ENCODE data around the gene KCNIP2. TPM values are rescaled to one million over a fixed set of nuclear protein-coding genes. Genes with fewer than 3 reads are reported as not detected.
A peak's percentile ranks its signal among the peaks of the same experiment; 100 is the strongest.

Gene KCNIP2
- total RNA-seq = 2.4 TPM
- polyA plus RNA-seq = 1.5 TPM

DNA sequence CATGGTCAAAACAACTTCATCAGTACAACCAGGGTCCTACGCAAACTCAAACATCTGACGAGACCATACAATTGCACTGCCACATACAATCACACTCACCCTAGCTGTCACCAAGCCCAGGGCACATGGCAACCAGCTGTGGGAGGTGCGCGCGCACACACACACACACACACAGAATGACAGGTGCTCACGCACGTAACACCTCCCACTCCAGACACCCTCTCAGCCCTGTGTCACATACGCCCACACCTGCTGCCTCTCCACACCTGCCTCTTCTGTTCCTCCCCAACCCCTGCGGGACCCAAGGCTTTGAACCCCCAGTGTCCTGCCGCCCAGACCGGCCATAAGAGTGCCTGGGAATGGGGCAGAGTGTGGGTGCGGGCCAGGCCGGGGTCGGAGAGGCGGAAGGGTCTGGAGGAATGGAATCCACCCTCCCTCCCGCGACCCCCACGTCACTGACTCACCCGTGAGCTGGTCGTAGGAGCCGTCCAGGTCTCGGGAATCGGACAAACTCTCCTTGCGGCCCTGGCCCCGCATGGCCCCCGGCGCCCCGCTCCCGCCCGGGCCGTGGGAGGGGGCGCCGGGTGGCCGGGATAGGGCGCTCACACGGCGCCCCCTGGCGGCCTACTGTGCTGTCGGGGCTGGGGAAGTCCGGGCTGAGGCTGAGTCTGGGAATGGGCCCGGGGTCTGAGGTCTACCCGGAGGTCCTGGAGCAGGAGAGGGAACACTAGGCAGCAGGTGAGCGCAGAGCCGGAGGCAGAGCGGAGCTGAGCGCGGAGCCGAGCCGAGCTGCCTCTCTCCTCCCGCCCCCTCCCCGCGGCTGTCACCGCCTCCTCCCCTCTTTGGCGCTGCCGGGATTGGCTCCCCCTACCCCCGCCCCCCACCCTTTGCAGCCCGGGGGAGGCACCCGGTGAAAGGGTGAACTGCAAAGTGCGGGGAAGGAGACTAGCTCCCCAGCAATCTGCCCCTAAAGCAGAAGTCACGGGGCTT, at the start of gene KCNIP2:
Gene KCNIP2 (minus strand): TSS at position 769 of the 990 bp plus-strand sequence. CDS start 232 bp downstream, at position 537.
- Histone ChIP-seq H3K4me3 (ENCODE audit: low read depth, low read length) (peak within 1 kb of the TSS; percentile 1), H3K36me3 (ENCODE audit: insufficient read depth) (no peaks in the 10 kb centered on the region), H3K27ac (ENCODE audit: low read depth) (no peak within 1 kb of the TSS), H3K4me1 (ENCODE audit: insufficient read depth) (no peaks in the 10 kb centered on the region)
- 24% methylated on average over 58 of the region's 60 CpGs for WGBS
- no peak for DNase-seq (ENCODE audit: extremely low spot score)

DNA sequence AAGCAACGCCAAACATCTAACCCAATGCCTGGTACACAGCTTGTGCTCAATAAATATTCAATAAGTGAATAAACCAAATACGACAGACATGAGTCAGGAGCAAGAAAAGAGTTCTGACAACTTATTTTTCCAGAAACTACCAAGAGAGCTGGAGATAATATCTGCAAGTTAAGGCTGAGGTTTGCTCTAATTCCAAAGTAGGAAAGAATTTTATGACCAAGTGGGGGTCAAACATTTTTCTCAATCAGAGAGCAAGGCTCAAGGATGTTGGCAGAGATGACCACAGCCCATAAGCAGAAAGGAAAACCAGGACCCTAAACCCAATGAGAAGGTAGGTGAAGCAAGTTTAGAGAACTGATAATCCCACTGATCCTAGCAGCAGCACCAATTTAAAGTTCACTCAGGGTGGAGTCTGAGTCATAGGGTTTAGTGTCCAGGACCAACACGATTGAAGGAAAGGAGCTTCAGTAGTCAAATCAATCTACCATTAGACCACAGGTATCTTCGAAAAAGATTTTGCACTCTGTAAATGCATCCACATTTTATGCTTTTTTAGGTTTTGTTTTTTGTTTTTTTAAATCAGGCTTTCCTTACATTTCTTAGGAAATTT, 49.3 kb upstream of the KCNIP2 start:
- WGBS = 75% methylated on average over 4 of the region's 4 CpGs
- Histone ChIP-seq H3K4me1 (ENCODE audit: insufficient read depth) (no peaks in the 10 kb centered on the region), H3K27ac (ENCODE audit: low read depth) (no peak overlapping the region), H3K36me3 (ENCODE audit: insufficient read depth) (no peaks in the 10 kb centered on the region), H3K4me3 (ENCODE audit: low read depth, low read length) (no peak overlapping the region)
- no peak for DNase-seq (ENCODE audit: extremely low spot score)

DNA sequence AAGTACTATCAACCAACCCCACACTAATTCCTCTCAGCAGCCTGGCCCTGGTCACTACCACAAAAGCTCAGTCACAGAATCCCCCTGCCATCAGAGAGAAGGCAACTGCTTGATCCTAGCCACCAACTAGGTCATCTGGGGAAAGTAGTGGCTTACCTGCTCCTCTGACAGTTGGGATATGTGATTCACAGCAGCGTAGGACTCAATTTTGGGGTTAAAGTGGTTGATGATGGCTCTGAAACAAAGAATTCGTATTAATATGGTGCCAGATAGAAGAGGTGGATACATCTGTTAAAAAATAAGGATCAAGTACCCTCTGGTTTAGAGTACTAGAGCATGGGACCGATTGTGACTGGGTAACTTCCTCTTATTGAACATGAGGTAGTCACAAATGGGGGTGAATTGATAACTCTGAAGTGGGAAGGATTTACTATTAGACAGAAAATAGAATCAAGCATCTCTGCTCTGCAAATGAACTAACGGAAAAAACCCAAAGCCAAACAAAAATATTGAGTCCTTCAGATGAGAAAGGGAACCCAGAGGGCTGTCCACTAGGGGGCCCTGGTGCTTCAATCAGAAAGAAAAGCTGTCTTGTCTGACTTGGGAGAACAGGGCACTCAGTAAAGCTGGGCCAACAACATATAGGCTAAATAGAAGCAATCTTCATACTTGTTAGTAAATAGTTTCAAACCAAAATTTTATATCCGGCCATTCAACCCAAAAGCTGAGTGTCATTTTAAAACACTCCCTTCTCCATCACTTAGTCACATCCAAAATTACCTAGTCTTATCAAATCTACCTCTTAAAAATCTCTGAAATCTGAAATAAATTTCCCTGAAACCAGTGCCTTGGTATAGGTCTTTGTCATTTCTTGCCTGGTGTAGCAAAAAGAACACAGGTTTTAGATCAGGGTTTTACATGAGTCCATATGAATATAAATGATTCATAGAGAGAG, 45.9 kb upstream of the KCNIP2 start:
- no peaks in the 10 kb centered on the region for H3K4me1 ChIP-seq (ENCODE audit: insufficient read depth)
- no peak overlapping the region for H3K4me3 ChIP-seq (ENCODE audit: low read depth, low read length)
- no peak for DNase-seq (ENCODE audit: extremely low spot score)
- WGBS = 71% methylated on average over 5 of the region's 5 CpGs
- no peaks in the 10 kb centered on the region for H3K36me3 ChIP-seq (ENCODE audit: insufficient read depth)
- H3K27ac ChIP-seq (ENCODE audit: low read depth) = no peak overlapping the region

DNA sequence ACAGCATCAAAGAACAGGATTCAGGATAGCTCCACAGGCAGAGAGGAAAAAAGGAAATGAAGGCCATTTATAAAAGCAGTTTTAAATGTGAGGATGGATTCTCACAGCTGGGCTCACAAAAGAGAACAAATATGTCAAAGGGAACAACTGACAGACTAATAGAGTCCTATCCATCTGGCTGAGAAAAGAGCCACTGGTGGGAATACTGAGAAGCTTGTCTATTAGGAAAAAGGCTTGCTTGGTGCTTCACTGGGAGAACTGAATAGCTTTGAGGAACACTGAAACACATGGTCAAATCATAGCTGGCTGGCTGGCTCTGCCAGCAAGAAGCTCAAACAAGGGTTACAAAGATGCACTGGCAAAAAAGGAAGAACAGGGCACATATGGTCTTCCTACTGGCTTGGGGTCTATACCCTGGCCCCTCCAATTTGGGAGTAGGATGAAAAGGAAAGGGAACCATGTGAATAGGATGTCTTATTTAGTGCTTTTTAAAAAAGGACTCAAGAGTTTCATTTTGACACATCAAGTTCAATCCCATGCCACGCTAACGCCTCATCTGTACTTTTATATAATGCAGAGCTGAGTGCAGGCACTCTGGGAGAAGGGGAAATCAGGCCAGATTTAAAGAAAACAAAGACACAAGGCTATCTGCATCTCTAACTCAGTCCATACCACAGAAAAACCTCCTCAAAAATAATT, 44.8 kb upstream of the KCNIP2 start:
- DNase-seq (ENCODE audit: extremely low spot score) = no peak
- Histone ChIP-seq H3K4me3 (ENCODE audit: low read depth, low read length) (no peak overlapping the region), H3K27ac (ENCODE audit: low read depth) (no peak overlapping the region), H3K36me3 (ENCODE audit: insufficient read depth) (no peaks in the 10 kb centered on the region), H3K4me1 (ENCODE audit: insufficient read depth) (no peaks in the 10 kb centered on the region)
- 90% methylated on average over 2 of the region's 2 CpGs for WGBS

DNA sequence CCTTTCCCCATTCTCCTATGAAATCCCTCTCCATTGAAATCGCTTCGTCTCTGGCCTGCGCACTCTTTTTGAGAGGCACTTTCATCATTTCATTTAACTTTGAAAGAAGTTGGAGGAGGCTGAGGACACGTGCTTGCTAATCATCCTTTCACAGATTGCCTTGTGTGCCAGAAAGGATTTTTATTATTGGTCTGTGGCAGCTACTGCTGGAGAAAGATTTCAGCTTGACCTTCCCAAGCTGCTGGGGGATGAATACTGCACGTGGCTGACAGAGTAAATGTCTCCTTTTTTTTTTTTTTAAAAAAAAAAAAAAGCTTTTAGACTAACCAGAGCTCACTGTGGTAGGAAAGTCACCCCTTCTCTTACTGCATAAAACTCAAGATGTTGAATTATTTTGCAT, 44.2 kb upstream of the KCNIP2 start:
- Histone ChIP-seq H3K4me1 (ENCODE audit: insufficient read depth) (no peaks in the 10 kb centered on the region), H3K27ac (ENCODE audit: low read depth) (no peak overlapping the region), H3K36me3 (ENCODE audit: insufficient read depth) (no peaks in the 10 kb centered on the region), H3K4me3 (ENCODE audit: low read depth, low read length) (no peak overlapping the region)
- WGBS = 80% methylated on average over 5 of the region's 5 CpGs
- DNase-seq (ENCODE audit: extremely low spot score) = no peak

DNA sequence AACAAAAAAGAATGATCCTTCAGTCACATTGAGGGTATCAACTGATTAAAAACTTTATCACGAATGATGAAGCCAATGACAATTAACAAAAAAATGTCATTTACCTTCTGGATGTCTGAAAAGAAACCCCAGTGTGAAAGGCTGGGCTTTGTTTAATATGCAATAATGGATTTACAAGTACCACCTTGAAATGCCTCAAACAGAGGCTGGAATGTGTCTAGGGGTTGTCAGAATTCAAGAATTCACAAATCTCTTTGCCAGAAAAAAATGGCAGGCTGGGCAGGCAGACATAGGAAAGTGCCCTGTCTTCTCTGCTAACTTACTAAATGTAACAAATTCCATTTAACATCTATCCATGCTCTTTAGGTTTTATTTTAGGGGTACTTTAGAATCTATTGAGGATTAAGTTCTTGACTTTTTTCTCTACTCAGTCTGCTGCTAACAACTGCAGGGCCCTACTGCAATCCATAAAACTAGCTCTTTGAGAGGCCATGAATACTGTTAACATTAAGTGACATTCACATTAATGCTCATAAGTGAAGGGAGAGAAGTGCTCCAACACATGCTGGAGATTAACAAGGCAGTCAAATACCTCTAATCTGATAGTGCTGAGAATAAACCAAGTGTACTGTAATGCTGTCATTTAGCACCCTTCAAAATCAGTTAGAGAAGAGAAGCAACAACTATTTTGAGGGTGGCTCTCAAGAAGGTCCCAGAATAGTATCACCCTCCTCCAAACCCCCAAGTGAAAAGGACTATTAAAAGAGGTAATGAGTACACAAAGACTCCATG, 43.1 kb upstream of the KCNIP2 start:
- no peak overlapping the region for H3K4me3 ChIP-seq (ENCODE audit: low read depth, low read length)
- no peak for DNase-seq (ENCODE audit: extremely low spot score)
- no peaks in the 10 kb centered on the region for H3K4me1 ChIP-seq (ENCODE audit: insufficient read depth)
- H3K36me3 ChIP-seq (ENCODE audit: insufficient read depth) = no peaks in the 10 kb centered on the region
- WGBS = 93% methylated on average over 1 of the region's 1 CpG
- H3K27ac ChIP-seq (ENCODE audit: low read depth) = no peak overlapping the region

DNA sequence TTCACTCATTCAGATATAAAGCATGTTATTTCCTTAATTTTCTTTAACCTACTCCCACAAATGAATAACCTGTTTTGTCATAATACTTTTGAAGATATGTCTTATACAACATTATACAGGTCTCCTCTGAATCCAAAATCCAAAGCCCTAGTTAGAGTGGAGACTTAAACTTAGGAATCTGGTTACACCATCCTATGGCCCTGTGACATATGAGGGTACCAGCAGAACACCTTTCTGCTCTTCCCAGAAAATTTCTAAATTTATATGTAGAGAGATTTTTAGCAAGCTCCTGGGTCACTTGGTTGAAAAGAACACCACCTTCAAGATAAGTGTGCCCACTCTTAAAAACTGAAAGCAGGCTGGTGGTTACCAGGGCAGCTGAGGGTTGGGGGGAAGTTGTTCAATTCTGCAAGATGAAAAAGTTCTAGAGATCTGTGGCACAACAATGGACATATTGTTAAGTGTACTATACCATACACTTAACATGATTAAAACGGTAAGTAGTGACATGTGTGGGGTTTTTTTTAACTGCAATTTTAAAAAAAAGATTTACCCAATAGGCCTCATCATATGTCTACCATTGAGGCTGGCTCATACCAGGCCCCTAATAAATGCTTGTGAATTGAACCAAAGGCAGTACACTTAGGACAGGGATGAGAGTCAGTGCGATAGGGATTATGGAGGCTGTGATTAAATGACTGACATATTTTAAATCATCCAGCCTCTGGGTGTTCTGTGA, 37.6 kb upstream of the KCNIP2 start:
- WGBS = 92% methylated on average over 2 of the region's 2 CpGs

DNA sequence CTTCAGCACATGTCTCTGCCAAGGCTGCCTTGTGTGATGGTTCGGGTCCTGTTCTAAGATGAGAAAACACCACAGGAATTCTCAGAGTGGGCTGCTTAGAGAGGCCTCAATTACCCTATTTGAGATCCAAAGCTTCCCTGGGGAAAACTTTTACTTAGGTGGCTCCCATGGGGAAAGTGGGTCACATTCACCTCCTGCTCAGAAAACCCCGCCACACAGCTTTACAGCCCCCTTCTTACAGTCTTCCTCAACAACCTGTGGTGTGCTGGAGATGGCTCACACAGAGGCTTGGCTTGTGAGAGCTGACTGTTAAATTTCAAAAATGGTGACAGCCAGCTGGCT, 36.6 kb upstream of the KCNIP2 start:
- Histone ChIP-seq H3K4me3 (ENCODE audit: low read depth, low read length) (no peak overlapping the region), H3K36me3 (ENCODE audit: insufficient read depth) (no peaks in the 10 kb centered on the region), H3K4me1 (ENCODE audit: insufficient read depth) (peaks cover 6% of the 10 kb centered on the region), H3K27ac (ENCODE audit: low read depth) (no peak overlapping the region)
- DNase-seq (ENCODE audit: extremely low spot score) = no peak
- 87% methylated on average over 2 of the region's 2 CpGs for WGBS

More for the DNA sequence above, 37.6 kb upstream of the KCNIP2 start:
- DNase-seq (ENCODE audit: extremely low spot score) = no peak
- no peak overlapping the region for H3K4me3 ChIP-seq (ENCODE audit: low read depth, low read length)
- no peak overlapping the region for H3K27ac ChIP-seq (ENCODE audit: low read depth)
- H3K4me1 ChIP-seq (ENCODE audit: insufficient read depth) = peaks cover 6% of the 10 kb centered on the region
- H3K36me3 ChIP-seq (ENCODE audit: insufficient read depth) = no peaks in the 10 kb centered on the region

DNA sequence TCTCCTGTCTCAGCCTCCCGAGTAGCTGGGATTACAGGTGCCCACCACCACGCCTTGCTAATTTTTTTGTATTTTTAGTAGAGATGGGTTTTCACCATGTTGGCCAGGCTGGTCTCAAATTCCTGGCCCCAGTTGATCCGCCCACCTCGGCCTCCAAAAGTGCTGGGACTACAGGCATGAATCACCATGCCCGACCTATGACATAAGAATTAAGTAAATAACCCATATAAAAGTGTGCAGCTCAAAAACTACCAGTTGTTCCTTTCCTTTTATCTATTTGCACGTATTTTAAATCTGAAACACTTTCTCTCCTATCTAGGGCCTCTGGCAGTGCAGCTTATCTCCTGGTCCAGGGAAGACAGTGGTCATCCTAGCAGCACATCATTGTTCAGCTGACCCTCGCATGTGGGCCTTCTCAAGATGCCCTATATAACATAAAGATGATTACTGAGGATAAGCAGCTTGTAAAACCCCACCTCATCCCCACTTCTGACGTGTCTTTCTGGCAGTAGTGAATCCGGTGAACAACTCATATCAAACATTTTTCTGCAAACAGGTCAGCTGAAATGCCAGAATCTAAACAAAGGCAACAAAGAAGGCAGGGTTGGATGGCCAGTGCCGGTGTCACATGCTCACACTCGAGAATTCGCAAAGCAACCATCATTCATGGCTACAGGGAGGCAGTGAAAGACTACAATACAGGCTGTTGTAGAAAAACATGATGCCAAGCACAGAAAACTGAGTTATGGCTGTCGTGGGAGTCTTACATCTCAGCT, 36.0 kb upstream of the KCNIP2 start:
- peaks cover 6% of the 10 kb centered on the region for H3K4me1 ChIP-seq (ENCODE audit: insufficient read depth)
- WGBS = 56% methylated on average over 13 of the region's 13 CpGs
- H3K36me3 ChIP-seq (ENCODE audit: insufficient read depth) = no peaks in the 10 kb centered on the region
- no peak for DNase-seq (ENCODE audit: extremely low spot score)
- H3K4me3 ChIP-seq (ENCODE audit: low read depth, low read length) = no peak overlapping the region
- H3K27ac ChIP-seq (ENCODE audit: low read depth) = no peak overlapping the region

DNA sequence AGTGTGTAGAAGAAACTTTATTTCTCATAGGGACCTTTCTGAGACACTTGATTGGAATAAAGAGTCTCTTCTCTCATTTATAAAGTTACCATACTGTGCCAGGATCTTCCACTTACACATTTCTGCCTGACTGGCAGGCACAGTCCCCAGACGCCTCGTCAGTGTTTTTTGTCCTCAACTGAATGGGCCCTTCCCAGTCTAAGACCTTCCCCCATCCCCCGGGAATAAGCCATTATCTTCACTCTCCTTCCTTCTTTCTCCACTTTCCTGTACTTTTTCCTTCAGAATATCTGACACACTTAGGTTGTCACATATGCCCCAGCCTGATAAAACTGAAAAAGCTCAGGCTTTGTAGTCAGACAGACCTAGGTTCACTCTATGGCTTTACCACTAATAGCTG, 35.3 kb upstream of the KCNIP2 start:
- H3K4me1 ChIP-seq (ENCODE audit: insufficient read depth) = peaks cover 6% of the 10 kb centered on the region
- WGBS = 91% methylated on average over 3 of the region's 3 CpGs
- no peak overlapping the region for H3K27ac ChIP-seq (ENCODE audit: low read depth)

DNA sequence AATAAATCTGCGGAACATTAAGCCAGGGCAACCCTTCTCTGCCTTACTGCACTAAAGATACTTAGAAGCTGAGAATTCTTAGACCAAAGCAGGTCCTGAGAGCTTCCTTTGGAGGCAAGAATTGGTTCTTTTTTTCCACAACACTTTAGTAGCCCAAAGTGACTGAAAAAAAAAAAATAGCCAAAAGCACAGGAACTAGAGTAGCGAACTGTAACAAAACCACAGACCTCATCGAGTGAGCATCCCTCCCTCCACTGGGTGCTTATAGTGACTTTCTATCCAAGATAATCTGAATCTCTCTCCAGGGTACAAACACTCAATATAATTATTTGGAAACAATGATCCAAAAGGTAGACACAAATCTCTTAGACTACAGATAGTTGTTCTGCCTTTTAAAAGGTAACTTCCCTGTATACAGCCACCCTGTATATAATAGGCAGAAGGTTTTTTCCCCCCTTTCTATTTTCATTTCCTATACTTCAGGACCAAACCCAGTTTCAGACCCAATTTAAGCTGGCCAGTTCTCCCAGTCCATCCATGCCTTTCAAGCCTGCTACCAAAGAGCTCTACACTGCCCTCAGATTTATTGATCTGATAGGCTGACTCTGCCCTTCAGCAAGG, 31.6 kb upstream of the KCNIP2 start:
- WGBS = 89% methylated on average over 3 of the region's 3 CpGs
- Histone ChIP-seq H3K4me3 (ENCODE audit: low read depth, low read length) (no peak overlapping the region), H3K36me3 (ENCODE audit: insufficient read depth) (no peaks in the 10 kb centered on the region), H3K4me1 (ENCODE audit: insufficient read depth) (peaks cover 3% of the 10 kb centered on the region), H3K27ac (ENCODE audit: low read depth) (no peak overlapping the region)
- no peak for DNase-seq (ENCODE audit: extremely low spot score)

More for the DNA sequence above, 35.3 kb upstream of the KCNIP2 start:
- Histone ChIP-seq H3K4me3 (ENCODE audit: low read depth, low read length) (no peak overlapping the region), H3K36me3 (ENCODE audit: insufficient read depth) (no peaks in the 10 kb centered on the region)
- DNase-seq (ENCODE audit: extremely low spot score) = no peak

Measured in urinary bladder (tissue), 4 donors.